ENCODE results near the gene EIF4A3.

Gene EIF4A3

DNA sequence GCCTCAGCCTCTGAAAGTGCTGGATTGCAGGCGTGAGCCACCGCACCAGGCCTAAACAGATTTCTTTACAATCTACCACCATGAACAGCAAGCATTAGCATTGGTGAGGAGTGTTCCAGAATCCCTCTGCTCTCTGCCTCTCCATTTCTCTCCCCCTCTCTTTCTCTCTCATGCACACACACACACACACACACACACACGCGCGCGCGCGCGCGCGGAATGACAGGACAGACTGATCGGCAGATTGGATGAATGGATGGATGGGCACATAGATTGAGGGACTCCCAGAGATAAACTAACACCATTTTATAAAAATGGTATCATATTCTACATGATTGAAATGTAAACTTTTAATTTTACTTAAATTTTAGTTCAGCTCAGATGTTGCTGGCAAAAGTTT lies 26.2 kb upstream of the EIF4A3 start:
- H3K4me3 ChIP-seq (ENCODE audit: low read length): no peak overlapping the region
- no peak for DNase-seq (ENCODE audit: low read depth)
- TF ChIP-seq, protein P1, sequence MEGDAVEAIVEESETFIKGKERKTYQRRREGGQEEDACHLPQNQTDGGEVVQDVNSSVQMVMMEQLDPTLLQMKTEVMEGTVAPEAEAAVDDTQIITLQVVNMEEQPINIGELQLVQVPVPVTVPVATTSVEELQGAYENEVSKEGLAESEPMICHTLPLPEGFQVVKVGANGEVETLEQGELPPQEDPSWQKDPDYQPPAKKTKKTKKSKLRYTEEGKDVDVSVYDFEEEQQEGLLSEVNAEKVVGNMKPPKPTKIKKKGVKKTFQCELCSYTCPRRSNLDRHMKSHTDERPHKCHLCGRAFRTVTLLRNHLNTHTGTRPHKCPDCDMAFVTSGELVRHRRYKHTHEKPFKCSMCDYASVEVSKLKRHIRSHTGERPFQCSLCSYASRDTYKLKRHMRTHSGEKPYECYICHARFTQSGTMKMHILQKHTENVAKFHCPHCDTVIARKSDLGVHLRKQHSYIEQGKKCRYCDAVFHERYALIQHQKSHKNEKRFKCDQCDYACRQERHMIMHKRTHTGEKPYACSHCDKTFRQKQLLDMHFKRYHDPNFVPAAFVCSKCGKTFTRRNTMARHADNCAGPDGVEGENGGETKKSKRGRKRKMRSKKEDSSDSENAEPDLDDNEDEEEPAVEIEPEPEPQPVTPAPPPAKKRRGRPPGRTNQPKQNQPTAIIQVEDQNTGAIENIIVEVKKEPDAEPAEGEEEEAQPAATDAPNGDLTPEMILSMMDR (IDR thresholded peaks at IDR 0.05; ENCODE audit: insufficient read depth, low read depth, low read length, missing control alignments): no peak

GRCh38 chr17:80171681-80172080 lies 24.8 kb upstream of the EIF4A3 start:
- no peak overlapping the region for H3K4me3 ChIP-seq (ENCODE audit: low read length)
- TF ChIP-seq, protein P1 (IDR thresholded peaks at IDR 0.05; ENCODE audit: insufficient read depth, low read depth, low read length, missing control alignments): no peak
- DNase-seq (ENCODE audit: low read depth): no peak

DNA sequence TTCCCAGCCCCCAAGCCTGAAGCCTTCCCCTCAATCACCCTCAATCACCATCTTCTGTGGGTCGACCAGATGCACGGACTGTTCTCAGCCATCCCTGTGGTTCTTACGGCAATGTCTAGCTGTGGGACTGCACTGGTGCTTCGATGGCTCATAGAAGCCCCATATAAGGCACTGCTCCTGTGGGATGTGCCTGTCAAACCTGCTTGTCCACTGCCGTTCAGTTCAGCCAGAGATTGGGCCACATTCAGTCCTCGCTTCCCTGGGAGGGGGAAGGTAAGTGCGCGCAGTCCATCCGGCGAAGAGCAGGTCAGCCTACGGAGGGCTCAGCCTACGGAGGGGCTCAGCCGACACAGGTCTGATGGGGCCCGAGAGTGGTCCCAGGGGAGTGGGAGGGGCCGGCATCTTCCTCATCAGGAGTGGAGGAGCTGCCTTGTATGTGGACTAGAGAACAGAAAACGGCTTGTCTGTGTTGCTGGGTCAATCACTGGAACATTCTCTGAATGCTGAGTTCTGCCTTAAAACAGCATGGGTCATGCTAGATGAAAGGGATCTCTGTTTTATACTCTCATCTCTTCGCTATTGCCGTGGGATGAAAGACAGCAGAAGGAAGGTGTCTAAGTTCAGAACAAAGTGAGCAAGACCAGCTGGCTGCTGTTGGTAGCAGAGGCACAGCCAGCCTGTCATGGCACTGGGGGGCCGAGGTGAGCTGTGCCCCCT lies 23.0 kb upstream of the EIF4A3 start, which contains the start of gene CARD14:
Gene CARD14, plus strand, starts transcription at position 247 of the 717 bp plus-strand sequence. CDS start 11,409 bp downstream, outside the sequence.
- DNase-seq (ENCODE audit: low read depth): peak; percentile 95
- H3K4me3 ChIP-seq (ENCODE audit: low read length): peak within 1 kb of the TSS; percentile 59
- TF ChIP-seq, protein P1 (IDR thresholded peaks at IDR 0.05; ENCODE audit: insufficient read depth, low read depth, low read length, missing control alignments): no peak

DNA sequence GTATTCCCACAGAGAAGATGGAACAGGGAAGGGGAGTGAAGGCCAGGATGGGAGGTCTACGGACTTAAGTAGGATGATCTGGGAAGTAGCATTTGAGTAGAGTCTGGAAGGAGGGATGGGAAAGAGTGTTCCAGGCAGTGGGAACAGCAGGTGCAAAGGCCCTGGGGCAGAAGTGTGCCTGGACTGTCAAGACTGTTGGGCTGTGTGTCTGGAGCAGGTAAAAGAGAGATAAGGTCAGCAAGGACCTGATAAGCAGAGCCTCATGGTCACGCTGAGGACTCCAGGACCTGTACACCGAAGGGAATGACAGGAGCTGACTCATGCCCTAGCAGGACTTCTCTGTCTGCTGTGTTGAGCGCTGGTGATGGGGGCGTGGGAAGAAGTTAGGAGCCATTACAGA lies 22.2 kb upstream of the EIF4A3 start:
- TF ChIP-seq, protein P1 (IDR thresholded peaks at IDR 0.05; ENCODE audit: insufficient read depth, low read depth, low read length, missing control alignments): no peak
- DNase-seq (ENCODE audit: low read depth): no peak
- no peak overlapping the region for H3K4me3 ChIP-seq (ENCODE audit: low read length)

- TF ChIP-seq, protein P1 (IDR thresholded peaks at IDR 0.05; ENCODE audit: insufficient read depth, low read depth, low read length, missing control alignments): no peak
- DNase-seq (ENCODE audit: low read depth): no peak
- H3K4me3 ChIP-seq (ENCODE audit: low read length): no peak overlapping the region
These were observed 21.4 kb upstream of the EIF4A3 start for GRCh38 chr17:80168371-80168770.

GRCh38 chr17:80166446-80166845 lies 19.5 kb upstream of the EIF4A3 start:
- H3K4me3 ChIP-seq (ENCODE audit: low read length): no peak overlapping the region
- DNase-seq (ENCODE audit: low read depth): peak; percentile 62
- TF ChIP-seq, protein P1 (IDR thresholded peaks at IDR 0.05; ENCODE audit: insufficient read depth, low read depth, low read length, missing control alignments): peak; percentile 3

DNA sequence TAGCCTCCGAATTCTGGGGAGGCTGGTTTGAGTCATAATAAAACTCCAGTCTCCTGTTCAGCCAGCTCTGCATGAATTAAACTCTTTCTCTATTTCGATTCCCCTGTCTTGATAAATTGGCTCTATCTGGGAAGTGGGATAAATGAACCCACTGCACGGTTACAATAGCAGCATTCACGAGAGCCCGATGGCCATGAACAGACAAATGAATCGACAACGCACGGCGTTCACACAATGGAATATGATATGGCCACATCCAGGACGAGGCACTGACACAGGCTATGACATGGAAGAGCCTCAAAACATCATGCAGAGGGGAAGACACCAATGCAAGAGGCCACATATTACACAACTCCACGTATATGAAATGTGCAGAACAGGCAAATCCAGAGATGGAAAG lies 17.3 kb upstream of the EIF4A3 start:
- H3K4me3 ChIP-seq (ENCODE audit: low read length): no peak overlapping the region
- DNase-seq (ENCODE audit: low read depth): no peak
- TF ChIP-seq, protein P1 (IDR thresholded peaks at IDR 0.05; ENCODE audit: insufficient read depth, low read depth, low read length, missing control alignments): no peak

Measured in epithelial cell of esophagus (primary cell).